Ascending aorta (tissue), 2 donors: ENCODE data around the gene DCUN1D1. TPM values are rescaled to one million over a fixed set of nuclear protein-coding genes. Genes with fewer than 3 reads are reported as not detected.

Experiments used
- DNase-seq, 2 donors: peaks; one replicate each; pipeline ENCODE4 v3.0.0-alpha.2; 2019; ENCODE audit warnings: low spot score in 2 of 2
- H3K27ac ChIP-seq, 2 donors: fragments of 200-600 bp; sonication (generic); one replicate each; pipeline ENCODE4 v1.5.1; 2016 to 2017; ENCODE audit warnings: mild to moderate bottlenecking in 1 of 2
- H3K27me3 ChIP-seq: fragments of 200-600 bp; sonication (generic); one replicate; pipeline ENCODE4 v1.5.1; 2017
- H3K36me3 ChIP-seq, 2 donors: fragments of 200-600 bp; sonication (generic); one replicate each; pipeline ENCODE4 v1.5.1; 2016
- H3K4me1 ChIP-seq, 2 donors: fragments of 200-600 bp; sonication (generic); one replicate each; pipeline ENCODE4 v1.5.1; 2016 to 2017; ENCODE audit warnings: mild to moderate bottlenecking in 1 of 2
- H3K4me3 ChIP-seq, 2 donors: fragments of 200-600 bp; sonication (generic); one replicate each; pipeline ENCODE4 v1.5.1; 2016 to 2017; ENCODE audit warnings: mild to moderate bottlenecking in 1 of 2
- H3K9me3 ChIP-seq, 2 donors: fragments of 200-600 bp; sonication (generic); one replicate each; pipeline ENCODE4 v1.5.1; 2016
- intact Hi-C: fragments of 100-400 bp; cut with DNase I; formaldehyde crosslinking; loops from one replicate; pipeline ENCODE4 v1.15.1; 2023
- total RNA-seq: library from RNA; depleted of rRNA; stranded (reverse); fragments of >200 nt; gene quantifications from one replicate; pipeline ENCODE4 v1.1.0, GENCODE V29; 2016
- TF ChIP-seq, protein P1 (sequence below), 3 experiments: fragments of 200-600 bp in 2 of 3; fragments of 450-650 bp in 1 of 3; sonication (generic) in 2 of 3; IDR thresholded peaks; one replicate each; pipeline ENCODE4 v1.5.1; 2016 to 2019; ENCODE audit warnings: antibody characterized with exemption in 3 of 3, mild to moderate bottlenecking in 1 of 3, moderate library complexity in 1 of 3

Gene DCUN1D1
- total RNA-seq, 1 donor from 2014 or later = 8.4 TPM

DNA sequence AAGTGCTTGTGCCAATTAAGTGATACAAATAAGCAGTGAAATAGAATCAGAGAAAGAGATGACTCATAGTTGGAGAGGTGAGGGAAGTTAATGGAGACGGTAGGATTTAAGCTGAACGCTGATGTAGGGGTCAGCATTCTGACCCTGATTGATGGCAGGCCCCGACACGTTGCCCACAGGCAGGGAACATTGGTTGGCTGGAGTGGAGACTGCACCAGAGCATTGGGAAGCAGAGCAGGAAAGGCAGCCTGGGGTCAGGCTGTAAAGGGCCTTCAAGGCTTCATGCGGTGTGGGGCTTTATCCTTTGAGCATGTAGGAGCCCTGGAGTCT, 68.6 kb downstream of the DCUN1D1 start:
- H3K4me3 ChIP-seq = no peak overlapping the region
- H3K27me3 ChIP-seq = no peaks in the 10 kb centered on the region
- intact Hi-C loops = no loop called here

GRCh38 chr3:182910936-182911781, 69.2 kb downstream of the DCUN1D1 start:
- H3K27ac ChIP-seq = no peak overlapping the region
- intact Hi-C loops = no loop called here
- TF ChIP-seq, protein P1, sequence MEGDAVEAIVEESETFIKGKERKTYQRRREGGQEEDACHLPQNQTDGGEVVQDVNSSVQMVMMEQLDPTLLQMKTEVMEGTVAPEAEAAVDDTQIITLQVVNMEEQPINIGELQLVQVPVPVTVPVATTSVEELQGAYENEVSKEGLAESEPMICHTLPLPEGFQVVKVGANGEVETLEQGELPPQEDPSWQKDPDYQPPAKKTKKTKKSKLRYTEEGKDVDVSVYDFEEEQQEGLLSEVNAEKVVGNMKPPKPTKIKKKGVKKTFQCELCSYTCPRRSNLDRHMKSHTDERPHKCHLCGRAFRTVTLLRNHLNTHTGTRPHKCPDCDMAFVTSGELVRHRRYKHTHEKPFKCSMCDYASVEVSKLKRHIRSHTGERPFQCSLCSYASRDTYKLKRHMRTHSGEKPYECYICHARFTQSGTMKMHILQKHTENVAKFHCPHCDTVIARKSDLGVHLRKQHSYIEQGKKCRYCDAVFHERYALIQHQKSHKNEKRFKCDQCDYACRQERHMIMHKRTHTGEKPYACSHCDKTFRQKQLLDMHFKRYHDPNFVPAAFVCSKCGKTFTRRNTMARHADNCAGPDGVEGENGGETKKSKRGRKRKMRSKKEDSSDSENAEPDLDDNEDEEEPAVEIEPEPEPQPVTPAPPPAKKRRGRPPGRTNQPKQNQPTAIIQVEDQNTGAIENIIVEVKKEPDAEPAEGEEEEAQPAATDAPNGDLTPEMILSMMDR (IDR thresholded peaks at IDR 0.05) = no peak
- DNase-seq = no peak
- peaks cover 12 to 23% of the 10 kb centered on the region in 2 donors for H3K36me3 ChIP-seq
- no peaks in the 10 kb centered on the region for H3K9me3 ChIP-seq
- H3K27me3 ChIP-seq = no peaks in the 10 kb centered on the region
- H3K4me1 ChIP-seq = no peaks in the 10 kb centered on the region
- no peak overlapping the region for H3K4me3 ChIP-seq

More for the DNA sequence above, 68.6 kb downstream of the DCUN1D1 start:
- H3K9me3 ChIP-seq = no peaks in the 10 kb centered on the region
- TF ChIP-seq, protein P1 (IDR thresholded peaks at IDR 0.05) = no peak
- no peaks in the 10 kb centered on the region for H3K4me1 ChIP-seq
- no peak for DNase-seq
- H3K36me3 ChIP-seq = peaks cover 7 to 17% of the 10 kb centered on the region in 2 donors
- H3K27ac ChIP-seq = no peak overlapping the region

- no peaks in the 10 kb centered on the region for H3K4me1 ChIP-seq
- H3K27me3 ChIP-seq = no peaks in the 10 kb centered on the region
- peaks cover 19 to 25% of the 10 kb centered on the region in 2 donors for H3K36me3 ChIP-seq
- intact Hi-C loops = no loop called here
- no peak overlapping the region for H3K27ac ChIP-seq
- no peak for DNase-seq
- no peak overlapping the region for H3K4me3 ChIP-seq
- no peaks in the 10 kb centered on the region for H3K9me3 ChIP-seq
- TF ChIP-seq, protein P1 (IDR thresholded peaks at IDR 0.05) = peak; percentile 4 to 34 (median 8)
Measured at GRCh38 chr3:182909318-182910040, 70.9 kb downstream of the DCUN1D1 start.

DNA sequence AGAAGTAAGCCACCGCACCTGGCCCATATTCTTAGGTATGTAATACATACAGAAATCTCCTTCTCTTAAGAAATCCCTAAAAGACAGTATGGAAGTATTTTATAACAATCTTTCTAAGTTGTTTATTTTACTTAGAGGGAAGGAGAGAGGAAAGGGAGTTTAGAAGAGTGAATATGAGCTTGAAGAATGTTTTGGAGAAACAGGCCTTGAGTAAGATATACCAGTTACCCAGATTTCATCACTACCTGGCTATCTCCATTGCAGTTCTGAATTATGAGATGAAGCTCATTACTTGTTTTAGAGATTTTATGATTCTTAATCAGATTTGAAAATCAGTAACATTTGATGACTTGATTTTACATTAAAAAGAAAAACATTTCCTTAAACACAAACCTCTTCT, 71.9 kb downstream of the DCUN1D1 start:
- intact Hi-C loops = no loop called here
- Histone ChIP-seq H3K27me3 (no peaks in the 10 kb centered on the region), H3K27ac (no peak overlapping the region), H3K9me3 (no peaks in the 10 kb centered on the region), H3K36me3 (peaks cover 19 to 26% of the 10 kb centered on the region in 2 donors), H3K4me1 (no peaks in the 10 kb centered on the region), H3K4me3 (no peak overlapping the region)
- TF ChIP-seq, protein P1 (IDR thresholded peaks at IDR 0.05) = no peak
- no peak for DNase-seq

DNA sequence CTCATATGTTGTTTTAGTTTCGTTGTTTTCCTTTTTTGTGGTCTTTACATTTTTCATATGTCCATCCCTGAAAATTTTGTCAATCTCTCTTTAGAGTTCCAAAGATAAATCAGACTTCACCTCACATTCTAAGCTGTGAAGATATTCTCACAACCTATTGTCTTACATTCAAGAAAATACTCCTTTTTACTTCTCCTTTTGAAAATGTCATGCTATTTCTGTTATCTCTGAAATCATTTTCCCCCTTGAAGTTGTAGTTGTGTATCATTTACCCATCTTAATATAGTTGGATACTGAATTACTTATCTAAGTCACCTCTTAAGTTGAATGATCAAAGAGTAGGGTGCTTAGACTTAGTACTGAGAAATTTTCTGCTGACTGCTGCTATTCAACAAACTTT, 74.3 kb downstream of the DCUN1D1 start:
- H3K27ac ChIP-seq = no peak overlapping the region
- H3K4me1 ChIP-seq = no peaks in the 10 kb centered on the region
- intact Hi-C loops = no loop called here
- peaks cover 15 to 19% of the 10 kb centered on the region in 2 donors for H3K36me3 ChIP-seq
- no peaks in the 10 kb centered on the region for H3K27me3 ChIP-seq
- no peak overlapping the region for H3K4me3 ChIP-seq
- TF ChIP-seq, protein P1 (IDR thresholded peaks at IDR 0.05) = no peak
- no peaks in the 10 kb centered on the region for H3K9me3 ChIP-seq
- DNase-seq = no peak
